GM21825 (cell line): ENCODE results near the gene APCDD1L.
"Not testable (repeated sequence)": the region's sequence is repeated elsewhere in the genome, so short reads cannot be mapped to it uniquely, and the experiment has no call there.

ENCODE experiments used
- ATAC-seq: cut with Tn5 transposase; IDR thresholded peaks from one replicate; pipeline ENCODE4 v1.9.1; 2021; ENCODE audit warnings: mild to moderate bottlenecking, moderate library complexity; ENCODE audit not compliant: unreplicated experiment

APCDD1L gene

GRCh38 chr20:58518387-58518786 lies 3.2 kb upstream of the APCDD1L start:
- no peak for ATAC-seq

- ATAC-seq, result no peak
These were observed 622 bp downstream of the APCDD1L start for GRCh38 chr20:58514321-58515232.

GRCh38 chr20:58513580-58514285 lies 1.5 kb downstream of the APCDD1L start:
- no peak for ATAC-seq

- ATAC-seq, result no peak
These were observed 2.2 kb downstream of the APCDD1L start for GRCh38 chr20:58512808-58513552.

GRCh38 chr20:58511861-58512260 lies 3.3 kb downstream of the APCDD1L start:
- ATAC-seq, result no peak

- no peak for ATAC-seq
These were observed 3.8 kb downstream of the APCDD1L start for GRCh38 chr20:58511364-58511763.

GRCh38 chr20:58510921-58511320 lies 4.3 kb downstream of the APCDD1L start:
- no peak for ATAC-seq

- ATAC-seq, result no peak
These were observed 6.3 kb downstream of the APCDD1L start for GRCh38 chr20:58508762-58509395.

- ATAC-seq, result not testable (repeated sequence)
These were observed 8.2 kb downstream of the APCDD1L start for GRCh38 chr20:58506999-58507398.

GRCh38 chr20:58504566-58504965 lies 10.6 kb downstream of the APCDD1L start:
- no peak for ATAC-seq

GRCh38 chr20:58503668-58504067 lies 11.5 kb downstream of the APCDD1L start:
- ATAC-seq, result no peak

- no peak for ATAC-seq
These were observed 14.9 kb downstream of the APCDD1L start for GRCh38 chr20:58500256-58500655.

GRCh38 chr20:58498470-58499068 lies 16.6 kb downstream of the APCDD1L start:
- ATAC-seq, result no peak

- no peak for ATAC-seq
These were observed 17.3 kb downstream of the APCDD1L start for GRCh38 chr20:58497724-58498469.

GRCh38 chr20:58497076-58497641 lies 18.0 kb downstream of the APCDD1L start:
- ATAC-seq, result no peak

GRCh38 chr20:58496429-58496769 lies 18.8 kb downstream of the APCDD1L start:
- ATAC-seq, result no peak

- no peak for ATAC-seq
These were observed 19.4 kb downstream of the APCDD1L start for GRCh38 chr20:58495623-58496428.

- no peak for ATAC-seq
These were observed 20.1 kb downstream of the APCDD1L start for GRCh38 chr20:58494923-58495622.
